Bronchial epithelial cell (primary cell): Measurements from ENCODE around the gene SECISBP2L. TPM values are rescaled to one million over a fixed set of nuclear protein-coding genes. Genes with fewer than 3 reads are reported as not detected.

ENCODE experiments used
- DNase-seq: peaks from one replicate; pipeline ENCODE4 v3.0.0-alpha.2; 2010; ENCODE audit warnings: low read depth
- FAIRE-seq: peaks from 2 replicates; lab custom pipeline; 2011; peaks lifted over from hg19 to GRCh38; lab: Jason Lieb, UNC
- H3K27me3 ChIP-seq: 2 replicates; pipeline ENCODE4 v1.5.1; 2011; ENCODE audit warnings: low read length; ENCODE audit not compliant: control insufficient read depth, insufficient read depth
- H3K36me3 ChIP-seq: 2 replicates; pipeline ENCODE4 v1.5.1; 2011; ENCODE audit warnings: low read length; ENCODE audit not compliant: control insufficient read depth, insufficient read depth
- H3K4me3 ChIP-seq: 2 replicates; pipeline ENCODE4 v1.5.1; 2011; ENCODE audit warnings: mild to moderate bottlenecking, low read depth, low read length, control low read depth
- CTCF ChIP-seq: IDR thresholded peaks from 2 replicates; pipeline ENCODE4 v1.5.1; 2011; ENCODE audit warnings: mild to moderate bottlenecking, moderate library complexity, low read length, control low read depth, inconsistent platforms; ENCODE audit not compliant: insufficient read depth, severe bottlenecking
- total RNA-seq: library from RNA; depleted of rRNA; stranded (reverse); fragments of >200 nt; gene quantifications from 2 replicates; pipeline ENCODE4 v1.2.1, GENCODE V29; 2014

The SECISBP2L gene
- total RNA-seq, 1 donor from 2014 or later, result 9.0 TPM

DNA sequence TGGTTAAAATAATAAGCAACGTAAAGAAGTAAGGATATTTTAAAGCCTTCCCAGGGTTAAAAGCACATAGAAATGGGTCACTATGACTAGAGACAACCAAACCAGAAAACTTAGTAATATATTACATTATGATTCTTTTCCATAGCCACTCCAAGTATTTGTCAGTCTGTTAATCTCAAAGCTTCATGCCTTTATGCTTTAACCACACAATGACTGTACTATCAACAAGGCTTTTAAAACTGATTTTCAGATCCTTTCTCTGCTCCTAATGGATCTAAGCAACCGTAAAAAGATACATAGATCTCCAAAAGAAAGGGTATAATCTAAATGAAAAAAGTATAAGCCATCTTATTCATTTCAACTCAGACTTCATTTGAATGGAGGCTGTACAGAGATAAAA lies 14.4 kb downstream of the SECISBP2L start:
- TF ChIP-seq CTCF, result no peak
- no peak overlapping the region for H3K4me3 ChIP-seq
- H3K36me3 ChIP-seq, result peaks cover 8% of the 10 kb centered on the region
- DNase-seq, result no peak
- FAIRE-seq, result no peak
- no peaks in the 10 kb centered on the region for H3K27me3 ChIP-seq

DNA sequence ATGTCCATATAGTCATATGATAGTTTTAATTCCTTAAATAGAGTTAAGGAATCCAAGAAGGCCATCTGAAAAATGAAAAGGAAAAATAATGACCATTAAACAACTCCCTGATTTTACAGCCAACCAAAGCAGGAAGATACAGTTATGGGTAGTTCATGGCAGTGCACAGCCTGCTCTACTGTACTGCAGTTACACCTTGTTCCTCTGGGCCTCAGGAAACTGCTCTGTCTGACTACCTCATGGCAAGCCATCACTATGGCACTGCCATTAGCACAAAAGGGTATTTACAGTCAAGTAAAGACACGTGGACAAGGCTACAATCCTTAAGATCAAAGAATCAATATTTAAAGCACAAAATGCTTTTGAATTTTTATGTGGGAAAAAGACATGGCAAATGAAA lies 19.5 kb downstream of the SECISBP2L start:
- no peak for DNase-seq
- no peak for FAIRE-seq
- TF ChIP-seq CTCF, result no peak
- H3K4me3 ChIP-seq, result no peak overlapping the region
- no peaks in the 10 kb centered on the region for H3K27me3 ChIP-seq
- H3K36me3 ChIP-seq, result peaks cover 4% of the 10 kb centered on the region

DNA sequence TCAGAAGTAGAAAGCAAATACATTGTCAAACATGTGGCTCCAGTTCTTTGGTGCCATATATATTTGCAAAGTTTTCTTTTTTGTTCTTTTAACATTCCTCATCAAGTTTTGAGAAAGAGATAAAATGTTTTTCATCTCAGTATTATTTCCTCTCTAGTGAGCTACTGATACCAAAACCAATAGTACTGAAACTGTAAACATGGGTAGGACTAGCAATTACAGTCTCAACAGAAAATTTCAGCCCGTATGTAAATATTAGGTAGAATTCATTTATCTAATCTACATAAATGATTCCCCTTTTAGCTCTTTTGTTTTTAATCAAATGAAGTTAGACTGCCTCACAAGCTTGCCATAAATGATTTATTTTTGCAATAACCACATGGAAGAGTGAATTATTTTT lies 21.4 kb downstream of the SECISBP2L start:
- peaks cover 4% of the 10 kb centered on the region for H3K36me3 ChIP-seq
- no peak for DNase-seq
- no peaks in the 10 kb centered on the region for H3K27me3 ChIP-seq
- FAIRE-seq, result no peak
- no peak for TF ChIP-seq CTCF
- no peak overlapping the region for H3K4me3 ChIP-seq

DNA sequence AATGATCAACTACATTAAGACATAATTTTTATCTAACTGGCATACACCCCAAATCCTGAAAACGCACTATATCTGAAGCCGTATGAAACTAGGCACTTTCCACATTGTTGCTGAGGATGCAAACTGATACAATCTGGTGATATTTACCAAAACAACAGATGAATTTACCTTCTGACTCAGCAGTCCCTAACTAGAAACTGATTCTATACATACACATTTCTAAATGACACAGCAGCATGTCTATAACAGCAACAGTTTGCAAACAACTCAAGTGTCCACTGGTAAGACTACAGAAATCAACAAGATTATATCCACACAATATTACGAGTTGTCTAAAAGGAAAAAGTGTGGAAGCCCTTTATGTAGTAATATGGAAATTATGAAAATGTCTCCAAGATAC lies 22.9 kb downstream of the SECISBP2L start:
- H3K27me3 ChIP-seq, result no peaks in the 10 kb centered on the region
- TF ChIP-seq CTCF, result no peak
- FAIRE-seq (no peak), DNase-seq (no peak)
- H3K36me3 ChIP-seq, result peaks cover under 1% of the 10 kb centered on the region
- H3K4me3 ChIP-seq, result no peak overlapping the region

GRCh38 chr15:49015896-49016295 lies 30.4 kb downstream of the SECISBP2L start:
- DNase-seq (no peak), FAIRE-seq (no peak)
- H3K36me3 ChIP-seq, result peaks cover 9% of the 10 kb centered on the region
- H3K27me3 ChIP-seq, result no peaks in the 10 kb centered on the region
- no peak for TF ChIP-seq CTCF
- no peak overlapping the region for H3K4me3 ChIP-seq

DNA sequence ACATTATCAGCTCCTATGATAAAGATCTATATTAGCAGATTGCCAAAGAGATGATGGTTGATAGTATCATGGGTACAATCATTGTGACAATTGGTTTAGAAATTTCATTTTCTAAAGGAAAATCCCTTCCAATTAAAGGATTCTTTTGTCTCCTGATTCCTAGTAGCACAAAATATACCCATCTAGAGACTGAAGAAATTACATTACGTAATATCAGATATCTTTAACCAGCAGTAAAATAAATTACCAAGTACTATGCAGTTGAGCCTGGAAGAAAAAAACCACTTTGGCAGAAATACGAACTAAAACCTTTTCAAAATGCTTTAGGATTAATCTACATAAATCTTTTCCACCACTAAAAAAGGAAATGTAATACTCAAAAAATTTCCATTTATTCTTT lies 46.9 kb downstream of the SECISBP2L start:
- no peak overlapping the region for H3K4me3 ChIP-seq
- TF ChIP-seq CTCF, result no peak
- no peak for DNase-seq
- H3K27me3 ChIP-seq, result no peaks in the 10 kb centered on the region
- no peak for FAIRE-seq
- peaks cover 1% of the 10 kb centered on the region for H3K36me3 ChIP-seq
